ENCODE results near the gene DENND1B. TPM values are rescaled to one million over a fixed set of nuclear protein-coding genes. Genes with fewer than 3 reads are reported as not detected.

Gene DENND1B
- total RNA-seq, 1 experiment from 2014 or later: 14.1 TPM

- Histone ChIP-seq H3K4me2 (no peak overlapping the region), H3K4me3 (no peak overlapping the region), H2AFZ (no peak overlapping the region), H3K36me3 (ENCODE audit: low read depth) (0 out of 2 replicates have a peak, but pooled peaks cover 10% of the 10 kb centered on the region), H3K9me3 (ENCODE audit: insufficient read depth, low read depth) (peaks cover 11% of the 10 kb centered on the region), H3K27ac (no peak overlapping the region), H4K20me1 (ENCODE audit: insufficient read depth) (no peaks in the 10 kb centered on the region), H3F3A (ENCODE audit: insufficient read depth, low read depth) (no peaks in the 10 kb centered on the region), H3K9me2 (ENCODE audit: insufficient read depth) (no peaks in the 10 kb centered on the region), H3K4me1 (replicated peaks; ENCODE audit: insufficient read depth) (no peaks in the 10 kb centered on the region), H3K27me3 (ENCODE audit: insufficient read depth, low read depth) (no peaks in the 10 kb centered on the region), H3K79me2 (ENCODE audit: low read depth) (no peaks in the 10 kb centered on the region)
- BruUV-seq (replicated peaks): no TSS peak
- intact Hi-C loops (cut with micrococcal nuclease; ENCODE audit: unreplicated experiment): no loop called here
- no peak for TF ChIP-seq EZH2 (IDR thresholded peaks at IDR 0.05; ENCODE audit: low read depth)
- no peak for TF ChIP-seq CTCF (conservative IDR thresholded peaks at IDR 0.05)
- POLR2A ChIA-PET (ENCODE audit: unreplicated experiment): no interaction called here
- CTCF ChIA-PET: no interaction called here
- DNase-seq: no peak
Observed at GRCh38 chr1:197725044-197725443, 50.2 kb downstream of the DENND1B start.

- Histone ChIP-seq H3F3A (ENCODE audit: insufficient read depth, low read depth) (no peaks in the 10 kb centered on the region; the same call in 1 of the 2 replicates), H3K9me2 (ENCODE audit: insufficient read depth) (no peaks in the 10 kb centered on the region), H3K4me3 (no peak overlapping the region), H4K20me1 (ENCODE audit: insufficient read depth) (no peaks in the 10 kb centered on the region; the same call in 1 of the 2 replicates), H3K79me2 (ENCODE audit: low read depth) (no peaks in the 10 kb centered on the region), H3K4me2 (no peak overlapping the region), H3K4me1 (replicated peaks; ENCODE audit: insufficient read depth) (no peaks in the 10 kb centered on the region), H3K36me3 (ENCODE audit: low read depth) (no peaks in the 10 kb centered on the region), H3K9me3 (ENCODE audit: insufficient read depth, low read depth) (no peaks in the 10 kb centered on the region), H3K27ac (no peak overlapping the region), H2AFZ (no peak overlapping the region), H3K27me3 (ENCODE audit: insufficient read depth, low read depth) (no peaks in the 10 kb centered on the region)
- CTCF ChIA-PET: no interaction called here
- POLR2A ChIA-PET (ENCODE audit: unreplicated experiment): no interaction called here
- DNase-seq: no peak
- BruUV-seq (replicated peaks): no TSS peak
- TF ChIP-seq EZH2 (IDR thresholded peaks at IDR 0.05; ENCODE audit: low read depth) (no peak), CTCF (conservative IDR thresholded peaks at IDR 0.05) (no peak)
- intact Hi-C loops (cut with micrococcal nuclease; ENCODE audit: unreplicated experiment): no loop called here
Observed at GRCh38 chr1:197715806-197716205, 59.5 kb downstream of the DENND1B start.

- no peak overlapping the region for H3K4me3 ChIP-seq
- H3K27ac ChIP-seq: no peak overlapping the region
- no peaks in the 10 kb centered on the region for H3K4me1 ChIP-seq (replicated peaks; ENCODE audit: insufficient read depth)
- no peak for DNase-seq
- H3K79me2 ChIP-seq (ENCODE audit: low read depth): no peaks in the 10 kb centered on the region
- no TSS peak for BruUV-seq (replicated peaks)
- H4K20me1 ChIP-seq (ENCODE audit: insufficient read depth): no peaks in the 10 kb centered on the region
- no peaks in the 10 kb centered on the region for H3K9me2 ChIP-seq (ENCODE audit: insufficient read depth)
- H2AFZ ChIP-seq: no peak overlapping the region
- no peaks in the 10 kb centered on the region for H3K27me3 ChIP-seq (ENCODE audit: insufficient read depth, low read depth)
- no peaks in the 10 kb centered on the region for H3K9me3 ChIP-seq (ENCODE audit: insufficient read depth, low read depth)
- no peaks in the 10 kb centered on the region for H3F3A ChIP-seq (ENCODE audit: insufficient read depth, low read depth)
- H3K36me3 ChIP-seq (ENCODE audit: low read depth): no peaks in the 10 kb centered on the region
- TF ChIP-seq CTCF (conservative IDR thresholded peaks at IDR 0.05) (no peak), EZH2 (IDR thresholded peaks at IDR 0.05; ENCODE audit: low read depth) (no peak)
- H3K4me2 ChIP-seq: no peak overlapping the region
- intact Hi-C loops (cut with micrococcal nuclease; ENCODE audit: unreplicated experiment): no loop called here
- ChIA-PET POLR2A (ENCODE audit: unreplicated experiment) (interaction anchor here (0.6 kb wide), 1 partner anchor 17 kb away, joined by 9 read pairs; no protein-coding TSS in a partner anchor), CTCF (interaction anchor here (0.6 kb wide), 1 partner anchor 214 kb away, joined by 3 read pairs; no protein-coding TSS in a partner anchor)
Observed at GRCh38 chr1:197706601-197707000, 68.7 kb downstream of the DENND1B start.
